ENCODE results near the gene VMP1. TPM values are rescaled to one million over a fixed set of nuclear protein-coding genes. Genes with fewer than 3 reads are reported as not detected.

Gene VMP1
- total and polyA plus RNA-seq, 2 of the 13 experiments (the other 11 are each of a cell fraction or from before 2014, with no cell fraction given), result 186 to 271 TPM

- TF ChIP-seq CBX2 (IDR thresholded peaks at IDR 0.05; ENCODE audit: low read depth, low read length) (no peak), CBX2 (CRISPR knock-in tag; IDR thresholded peaks at IDR 0.05; ENCODE audit: low read depth) (no peak), ZBTB14 (CRISPR knock-in tag; IDR thresholded peaks at IDR 0.05) (no peak), GABPB1 (CRISPR knock-in tag; IDR thresholded peaks at IDR 0.05) (peak; percentile 63), ZNF24 (IDR thresholded peaks at IDR 0.05) (no peak), ZFP1 (CRISPR knock-in tag; IDR thresholded peaks at IDR 0.05) (peak; percentile 83), YEATS4 (CRISPR knock-in tag; IDR thresholded peaks at IDR 0.05; ENCODE audit: borderline replicate concordance) (no peak), ZNF674 (CRISPR knock-in tag; IDR thresholded peaks at IDR 0.05; ENCODE audit: low read depth) (no peak), TAF1 (CRISPR knock-in tag; IDR thresholded peaks at IDR 0.05) (no peak; the same call in 1 of the 2 replicates), FOXP1 (IDR thresholded peaks at IDR 0.05) (no peak), FOXP1 (CRISPR knock-in tag; IDR thresholded peaks at IDR 0.05) (no peak), NFYC (CRISPR knock-in tag; IDR thresholded peaks at IDR 0.05) (peak; percentile 40), LRRFIP1 (CRISPR knock-in tag; conservative IDR thresholded peaks at IDR 0.05) (peak; percentile 79; the same call in 1 of the 2 replicates), HMGXB3 (CRISPR knock-in tag; IDR thresholded peaks at IDR 0.05; ENCODE audit: borderline replicate concordance) (peak; percentile 91; the same call in 1 of the 2 replicates), NBN (conservative IDR thresholded peaks at IDR 0.05) (no peak), ZNF615 (CRISPR knock-in tag; IDR thresholded peaks at IDR 0.05; ENCODE audit: borderline replicate concordance) (no peak), ZNF33B (CRISPR knock-in tag; IDR thresholded peaks at IDR 0.05) (no peak; the same call in 1 of the 2 replicates), POGZ (CRISPR knock-in tag; IDR thresholded peaks at IDR 0.05) (0 out of 2 replicates have a peak, but pooled peaks have one; percentile 24), EED (CRISPR knock-in tag; IDR thresholded peaks at IDR 0.05) (no peak), ZNF597 (CRISPR knock-in tag; IDR thresholded peaks at IDR 0.05) (no peak)
- TF ChIP-seq, protein P1, sequence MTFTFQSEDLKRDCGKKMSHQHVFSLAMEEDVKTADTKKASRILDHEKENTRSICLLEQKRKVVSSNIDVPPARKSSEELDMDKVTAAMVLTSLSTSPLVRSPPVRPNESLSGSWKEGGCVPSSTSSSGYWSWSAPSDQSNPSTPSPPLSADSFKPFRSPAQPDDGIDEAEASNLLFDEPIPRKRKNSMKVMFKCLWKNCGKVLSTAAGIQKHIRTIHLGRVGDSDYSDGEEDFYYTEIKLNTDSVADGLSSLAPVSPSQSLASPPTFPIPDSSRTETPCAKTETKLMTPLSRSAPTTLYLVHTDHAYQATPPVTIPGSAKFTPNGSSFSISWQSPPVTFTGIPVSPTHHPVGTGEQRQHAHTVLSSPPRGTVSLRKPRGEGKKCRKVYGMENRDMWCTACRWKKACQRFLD (CRISPR knock-in tag; IDR thresholded peaks at IDR 0.05; ENCODE audit: borderline replicate concordance), result no peak; the same call in 1 of the 2 replicates
Measured at GRCh38 chr17:59842901-59843652, 135.6 kb downstream of the VMP1 start (continued).
